ENCODE data around the gene VPS52.

Gene VPS52

GRCh38 chr6:33288921-33289783, 17.5 kb upstream of the VPS52 start, which contains the start of the genes PFDN6 and WDR46 (continued):
- peak; percentile 65; the same call in 1 of the 2 replicates for TF ChIP-seq PRDM10 (tag by site-specific recombination; IDR thresholded peaks at IDR 0.05)
- TF ChIP-seq CTCF (tag by site-specific recombination; IDR thresholded peaks at IDR 0.05), result no peak
- no peak for TF ChIP-seq ZNF19 (tag by site-specific recombination; IDR thresholded peaks at IDR 0.05; ENCODE audit: low read depth)
- no peak for TF ChIP-seq ZFP37 (tag by site-specific recombination; IDR thresholded peaks at IDR 0.05)
- TF ChIP-seq YY1 (tag by site-specific recombination; IDR thresholded peaks at IDR 0.05), result peak; percentile 97
- peak; percentile 45; the same call in 1 of the 2 replicates for TF ChIP-seq ZNF639 (tag by site-specific recombination; IDR thresholded peaks at IDR 0.05)
- no peak for TF ChIP-seq BCL11A (tag by site-specific recombination; IDR thresholded peaks at IDR 0.05; ENCODE audit: low read depth)
- peak; percentile 46; the same call in 1 of the 2 replicates for TF ChIP-seq PATZ1 (tag by site-specific recombination; IDR thresholded peaks at IDR 0.05)

- H3K4me3 ChIP-seq (ENCODE audit: low read depth, low read length), result peak overlapping the region; percentile 79
- ChIA-PET CTCF (interaction anchor here (0.7 to 3.6 kb wide), 12 partner anchors 8 to 171 kb away, joined by 3 to 33 read pairs (median 6); partner anchors contain the start of genes B3GALT4, RGL2, RPS18 and RXRB), POLR2A (interaction anchor here (0.5 to 7.5 kb wide), 13 partner anchors 10 to 317 kb away, joined by 3 to 92 read pairs (median 9); partner anchors contain the start of genes B3GALT4, RGL2, RPS18 and VPS52)
- H3K4me1 ChIP-seq (ENCODE audit: control insufficient read depth, insufficient read depth, low read length), result peaks cover 11% of the 10 kb centered on the region; the same call in 1 of the 2 replicates
- H3K27ac ChIP-seq (ENCODE audit: extremely low read depth, low read depth, low read length), result peak overlapping the region; percentile 44
- peaks cover 14 to 69% of the 10 kb centered on the region in 2 experiments for H3K36me3 ChIP-seq (ENCODE audit: control insufficient read depth in 2 of 2, insufficient read depth in 1 of 2, low read length in 2 of 2)
- no peaks in the 10 kb centered on the region for H3K9me3 ChIP-seq (ENCODE audit: control insufficient read depth, insufficient read depth, low read depth, low read length)
- no peak for TF ChIP-seq IKZF3 (tag by site-specific recombination; IDR thresholded peaks at IDR 0.05)
- TF ChIP-seq ZNF549 (tag by site-specific recombination; IDR thresholded peaks at IDR 0.05), result no peak
- no peak for TF ChIP-seq ZNF521 (tag by site-specific recombination; IDR thresholded peaks at IDR 0.05)
- no peak for TF ChIP-seq ZNF777 (tag by site-specific recombination; IDR thresholded peaks at IDR 0.05; ENCODE audit: borderline replicate concordance)
- no peak for TF ChIP-seq ZNF473 (tag by site-specific recombination; IDR thresholded peaks at IDR 0.05)
- TF ChIP-seq GLI2 (tag by site-specific recombination; IDR thresholded peaks at IDR 0.05; ENCODE audit: borderline replicate concordance, low read depth), result no peak
- no peak for TF ChIP-seq PRDM1 (tag by site-specific recombination; IDR thresholded peaks at IDR 0.05)
- TF ChIP-seq ZNF561 (tag by site-specific recombination; IDR thresholded peaks at IDR 0.05; ENCODE audit: borderline replicate concordance), result no peak
- no peak for TF ChIP-seq ZFHX2 (tag by site-specific recombination; conservative IDR thresholded peaks at IDR 0.05)
- no peak for TF ChIP-seq ZNF24 (tag by site-specific recombination; IDR thresholded peaks at IDR 0.05)
- TF ChIP-seq ZSCAN5A (tag by site-specific recombination; IDR thresholded peaks at IDR 0.05), result no peak
- no peak for TF ChIP-seq WT1 (tag by site-specific recombination; IDR thresholded peaks at IDR 0.05)
- no peak for TF ChIP-seq ZNF701 (tag by site-specific recombination; IDR thresholded peaks at IDR 0.05)
- TF ChIP-seq HOXC10 (CRISPR knock-in tag; IDR thresholded peaks at IDR 0.05), result no peak
- TF ChIP-seq SP2 (tag by site-specific recombination; IDR thresholded peaks at IDR 0.05), result no peak
- no peak for TF ChIP-seq ZNF155 (tag by site-specific recombination; IDR thresholded peaks at IDR 0.05)
These were observed 16.7 kb upstream of the VPS52 start for GRCh38 chr6:33288141-33288920.
